ENCODE results near the gene PRKAR2A. TPM values are rescaled to one million over a fixed set of nuclear protein-coding genes. Genes with fewer than 3 reads are reported as not detected.

Gene PRKAR2A
- total and polyA plus RNA-seq, 2 donors: 7.5 to 8.0 TPM

GRCh38 chr3:48696601-48697000 lies 151.1 kb downstream of the PRKAR2A start:
- Histone ChIP-seq H3K27me3 (ENCODE audit: control insufficient read depth in 2 of 2, insufficient read depth in 1 of 2, low read length in 1 of 2) (no peaks in the 10 kb centered on the region), H3K36me3 (ENCODE audit: control insufficient read depth in 2 of 2, insufficient read depth in 2 of 2, low read length in 1 of 2) (peaks cover 62 to 90% of the 10 kb centered on the region in 2 donors), H3K4me1 (ENCODE audit: control insufficient read depth in 2 of 2, insufficient read depth in 2 of 2, low read length in 2 of 2) (no peaks in the 10 kb centered on the region), H3K4me3 (ENCODE audit: low read length in 2 of 2) (no peak overlapping the region), H3K27ac (ENCODE audit: low read depth in 1 of 2, low read length in 1 of 2) (no peak overlapping the region), H3K9me3 (ENCODE audit: control insufficient read depth in 2 of 2, insufficient read depth in 1 of 2, low read length in 1 of 2) (no peaks in the 10 kb centered on the region)
- DNase-seq (ENCODE audit: low read depth in 6 of 9, low spot score in 9 of 9): no peak

Other genes starting within 250 kb of the PRKAR2A start
- 159 TPM for gene UQCRC1, start 238.2 kb downstream of the PRKAR2A start, total RNA-seq
- 108 TPM for gene UQCRC1, start 238.2 kb downstream of the PRKAR2A start, polyA plus RNA-seq
- gene TMEM89, start 226.1 kb downstream of the PRKAR2A start, total RNA-seq: not detected
- gene TMEM89, start 226.1 kb downstream of the PRKAR2A start, polyA plus RNA-seq: 0.23 TPM
- 8.9 TPM for gene SLC26A6, start 212.4 kb downstream of the PRKAR2A start, total RNA-seq
- 24.7 TPM for gene SLC26A6, start 212.4 kb downstream of the PRKAR2A start, polyA plus RNA-seq
- 0.38 TPM for gene CELSR3, start 185.0 kb downstream of the PRKAR2A start, total RNA-seq
- 1.4 TPM for gene CELSR3, start 185.0 kb downstream of the PRKAR2A start, polyA plus RNA-seq
- gene NCKIPSD, start 162.0 kb downstream of the PRKAR2A start, total RNA-seq: 8.8 TPM
- gene NCKIPSD, start 162.0 kb downstream of the PRKAR2A start, polyA plus RNA-seq: 7.0 TPM
- gene IP6K2, start 130.7 kb downstream of the PRKAR2A start, total RNA-seq: 98.4 TPM
- 134 TPM for gene IP6K2, start 130.7 kb downstream of the PRKAR2A start, polyA plus RNA-seq
- 26.3 TPM for gene SLC25A20, start 51.0 kb upstream of the PRKAR2A start, total RNA-seq
- 32.3 TPM for gene SLC25A20, start 51.0 kb upstream of the PRKAR2A start, polyA plus RNA-seq
- 51.4 TPM for gene ARIH2, start 71.0 kb upstream of the PRKAR2A start, total RNA-seq
- gene ARIH2, start 71.0 kb upstream of the PRKAR2A start, polyA plus RNA-seq: 57.8 TPM
- 15.9 TPM for gene P4HTM, start 142.4 kb upstream of the PRKAR2A start, total RNA-seq
- gene P4HTM, start 142.4 kb upstream of the PRKAR2A start, polyA plus RNA-seq: 27.1 TPM
- gene WDR6, start 159.5 kb upstream of the PRKAR2A start, total RNA-seq: 53.9 TPM
- 209 TPM for gene WDR6, start 159.5 kb upstream of the PRKAR2A start, polyA plus RNA-seq
- 27.5 TPM for gene DALRD3, start 170.7 kb upstream of the PRKAR2A start, total RNA-seq
- 35.0 TPM for gene DALRD3, start 170.7 kb upstream of the PRKAR2A start, polyA plus RNA-seq
- 71.7 TPM for gene NDUFAF3, start 174.2 kb upstream of the PRKAR2A start, total RNA-seq
- 65.0 TPM for gene NDUFAF3, start 174.2 kb upstream of the PRKAR2A start, polyA plus RNA-seq
- gene IMPDH2, start 181.5 kb upstream of the PRKAR2A start, total RNA-seq: 208 TPM
- gene IMPDH2, start 181.5 kb upstream of the PRKAR2A start, polyA plus RNA-seq: 85.7 TPM
- gene QRICH1, start 246.2 kb upstream of the PRKAR2A start, total RNA-seq: 75.8 TPM
- 53.3 TPM for gene QRICH1, start 246.2 kb upstream of the PRKAR2A start, polyA plus RNA-seq